ENCODE results near the gene GABRB2.

Gene GABRB2

DNA sequence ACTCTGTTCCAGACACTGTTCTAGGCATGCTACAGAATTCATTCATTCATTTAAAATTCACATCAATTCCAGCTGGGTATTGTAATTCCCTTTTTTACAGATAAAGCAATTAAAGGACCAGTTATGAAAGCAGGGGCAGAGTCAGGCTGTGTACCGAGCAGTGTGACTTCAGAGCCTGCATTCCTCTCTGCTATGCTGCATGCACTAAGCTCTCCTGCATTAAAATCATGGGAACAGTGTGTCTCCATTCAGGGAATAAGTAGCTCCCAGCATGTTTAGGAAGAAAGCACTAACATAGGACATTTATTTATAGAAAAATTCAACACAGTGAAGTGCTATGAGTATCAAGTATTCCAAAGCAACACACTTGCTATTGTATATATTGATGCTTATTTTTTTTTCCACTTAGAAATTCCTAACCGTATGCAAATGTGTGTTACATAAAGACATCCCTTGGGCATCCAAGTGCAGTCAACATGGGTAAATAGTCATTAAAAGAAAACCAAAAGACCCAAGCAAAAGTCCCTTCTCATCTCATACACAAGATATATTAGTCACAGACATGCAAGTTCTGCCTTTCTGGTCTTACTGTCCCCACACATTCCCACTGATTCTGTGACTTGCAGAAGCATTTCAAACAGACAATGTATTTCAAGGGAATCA is 173.7 kb downstream of the GABRB2 start:
- no peaks in the 10 kb centered on the region for H3K36me3 ChIP-seq (ENCODE audit: control insufficient read depth in 2 of 2, insufficient read depth in 2 of 2, low read length in 2 of 2)
- no peaks in the 10 kb centered on the region for H3K9me3 ChIP-seq (ENCODE audit: control insufficient read depth in 2 of 2, low read length in 2 of 2)
- no peak overlapping the region for H3K27ac ChIP-seq (ENCODE audit: low read depth in 2 of 2, low read length in 2 of 2)

DNA sequence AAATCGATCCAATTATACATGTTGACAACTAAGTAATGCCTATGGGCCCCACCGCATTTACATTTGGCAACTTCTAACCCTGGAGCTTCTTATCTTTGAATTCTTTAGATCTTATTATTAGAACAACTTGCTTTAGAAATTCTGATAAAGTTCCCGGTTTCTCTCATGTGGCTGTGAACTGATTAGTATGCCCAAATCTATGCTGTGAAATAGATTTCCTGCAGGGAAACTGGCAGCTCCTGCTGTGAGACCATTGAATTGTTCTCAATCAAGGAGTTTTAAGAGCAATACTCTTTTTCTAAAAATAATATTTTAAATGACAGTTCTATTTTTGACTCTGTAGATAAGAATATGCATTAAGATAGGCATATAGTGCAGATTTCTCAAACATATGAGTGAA is 177.5 kb downstream of the GABRB2 start:
- H3K9ac ChIP-seq (ENCODE audit: low read depth in 1 of 2, low read length in 2 of 2): no peak overlapping the region
- no peak overlapping the region for H3K27ac ChIP-seq (ENCODE audit: low read depth in 2 of 2, low read length in 2 of 2)
- H3K27me3 ChIP-seq (ENCODE audit: control insufficient read depth in 2 of 2, insufficient read depth in 2 of 2, low read length in 2 of 2): no peaks in the 10 kb centered on the region
- no peaks in the 10 kb centered on the region for H3K36me3 ChIP-seq (ENCODE audit: control insufficient read depth in 2 of 2, insufficient read depth in 2 of 2, low read length in 2 of 2)
- H3K4me3 ChIP-seq (ENCODE audit: low read length in 2 of 2): no peak overlapping the region
- no peaks in the 10 kb centered on the region for H3K4me1 ChIP-seq (ENCODE audit: control insufficient read depth in 2 of 2, insufficient read depth in 2 of 2, low read length in 2 of 2)
- H3K9me3 ChIP-seq (ENCODE audit: control insufficient read depth in 2 of 2, low read length in 2 of 2): no peaks in the 10 kb centered on the region

More for the DNA sequence above, 173.7 kb downstream of the GABRB2 start:
- no peak overlapping the region for H3K4me3 ChIP-seq (ENCODE audit: low read length in 2 of 2)
- H3K9ac ChIP-seq (ENCODE audit: low read depth in 1 of 2, low read length in 2 of 2): no peak overlapping the region
- no peaks in the 10 kb centered on the region for H3K4me1 ChIP-seq (ENCODE audit: control insufficient read depth in 2 of 2, insufficient read depth in 2 of 2, low read length in 2 of 2)
- no peaks in the 10 kb centered on the region for H3K27me3 ChIP-seq (ENCODE audit: control insufficient read depth in 2 of 2, insufficient read depth in 2 of 2, low read length in 2 of 2)

DNA sequence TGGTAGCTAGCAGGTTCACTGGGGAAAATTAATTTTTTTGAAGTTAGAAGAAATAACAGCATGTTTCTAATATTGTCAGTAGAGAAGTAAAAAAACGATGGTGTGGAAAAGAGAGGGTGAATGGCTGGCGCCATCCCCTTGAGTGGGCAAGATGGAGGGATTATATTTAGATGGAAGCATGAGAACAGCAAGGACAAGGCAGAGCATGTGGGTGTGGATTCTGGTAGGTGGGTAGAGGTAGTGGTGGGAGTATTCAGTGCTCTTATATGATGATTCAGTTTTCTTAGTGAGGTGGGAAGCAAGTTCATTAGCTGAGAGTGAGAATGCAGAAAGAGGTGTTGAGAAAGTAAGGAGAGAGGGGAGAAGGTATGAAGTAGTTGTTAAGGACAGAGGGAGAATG is 188.1 kb downstream of the GABRB2 start:
- H3K4me3 ChIP-seq (ENCODE audit: low read length in 2 of 2): no peak overlapping the region
- H3K27ac ChIP-seq (ENCODE audit: low read depth in 2 of 2, low read length in 2 of 2): no peak overlapping the region
- H3K36me3 ChIP-seq (ENCODE audit: control insufficient read depth in 2 of 2, insufficient read depth in 2 of 2, low read length in 2 of 2): no peaks in the 10 kb centered on the region
- H3K4me1 ChIP-seq (ENCODE audit: control insufficient read depth in 2 of 2, insufficient read depth in 2 of 2, low read length in 2 of 2): no peaks in the 10 kb centered on the region
- no peaks in the 10 kb centered on the region for H3K9me3 ChIP-seq (ENCODE audit: control insufficient read depth in 2 of 2, low read length in 2 of 2)
- H3K9ac ChIP-seq (ENCODE audit: low read depth in 1 of 2, low read length in 2 of 2): no peak overlapping the region
- H3K27me3 ChIP-seq (ENCODE audit: control insufficient read depth in 2 of 2, insufficient read depth in 2 of 2, low read length in 2 of 2): no peaks in the 10 kb centered on the region

DNA sequence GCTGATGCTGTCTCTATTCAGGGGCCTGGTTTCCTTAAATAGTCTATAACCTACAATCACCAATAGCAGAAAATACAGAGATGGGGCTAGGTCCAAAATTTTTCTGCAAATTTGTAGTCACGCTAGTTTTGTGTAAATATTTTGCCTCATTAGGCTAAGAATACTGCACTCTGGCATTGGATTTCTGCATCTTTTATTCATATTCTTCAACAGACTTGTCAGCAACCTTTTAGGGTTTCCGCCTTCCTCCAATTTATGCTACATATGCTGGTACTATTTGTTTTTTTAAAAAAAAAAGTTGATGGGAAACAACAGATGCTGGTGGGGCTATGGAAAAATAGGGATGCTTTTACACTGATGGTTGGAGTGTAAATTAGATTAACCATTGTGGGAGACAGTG is 202.3 kb downstream of the GABRB2 start:
- H3K9me3 ChIP-seq (ENCODE audit: control insufficient read depth in 2 of 2, low read length in 2 of 2): no peaks in the 10 kb centered on the region
- H3K9ac ChIP-seq (ENCODE audit: low read depth in 1 of 2, low read length in 2 of 2): no peak overlapping the region
- H3K36me3 ChIP-seq (ENCODE audit: control insufficient read depth in 2 of 2, insufficient read depth in 2 of 2, low read length in 2 of 2): no peaks in the 10 kb centered on the region
- H3K4me3 ChIP-seq (ENCODE audit: low read length in 2 of 2): no peak overlapping the region
- no peak overlapping the region for H3K27ac ChIP-seq (ENCODE audit: low read depth in 2 of 2, low read length in 2 of 2)
- no peaks in the 10 kb centered on the region for H3K27me3 ChIP-seq (ENCODE audit: control insufficient read depth in 2 of 2, insufficient read depth in 2 of 2, low read length in 2 of 2)
- H3K4me1 ChIP-seq (ENCODE audit: control insufficient read depth in 2 of 2, insufficient read depth in 2 of 2, low read length in 2 of 2): no peaks in the 10 kb centered on the region

DNA sequence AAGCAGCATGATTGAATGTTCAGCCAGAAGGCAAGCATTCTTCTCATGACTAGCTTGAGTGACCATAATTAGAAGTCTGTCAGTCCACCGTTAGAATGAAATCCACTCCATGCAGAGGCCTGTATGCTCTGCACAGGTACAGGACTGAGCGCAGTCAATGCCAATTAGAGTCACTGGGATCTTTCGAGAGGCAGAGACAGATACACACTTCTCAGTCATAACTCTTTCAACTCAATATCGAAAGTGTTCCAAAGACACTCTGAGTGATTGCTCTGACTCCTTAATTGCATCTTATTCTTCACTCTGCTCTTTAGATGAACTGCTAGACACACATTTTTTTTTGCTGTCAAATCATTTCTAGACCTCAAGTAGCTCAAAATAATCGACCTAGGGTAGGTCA is 203.6 kb downstream of the GABRB2 start:
- no peak overlapping the region for H3K4me3 ChIP-seq (ENCODE audit: low read length in 2 of 2)
- no peaks in the 10 kb centered on the region for H3K9me3 ChIP-seq (ENCODE audit: control insufficient read depth in 2 of 2, low read length in 2 of 2)
- H3K36me3 ChIP-seq (ENCODE audit: control insufficient read depth in 2 of 2, insufficient read depth in 2 of 2, low read length in 2 of 2): no peaks in the 10 kb centered on the region
- H3K27me3 ChIP-seq (ENCODE audit: control insufficient read depth in 2 of 2, insufficient read depth in 2 of 2, low read length in 2 of 2): no peaks in the 10 kb centered on the region
- H3K4me1 ChIP-seq (ENCODE audit: control insufficient read depth in 2 of 2, insufficient read depth in 2 of 2, low read length in 2 of 2): no peaks in the 10 kb centered on the region
- no peak overlapping the region for H3K27ac ChIP-seq (ENCODE audit: low read depth in 2 of 2, low read length in 2 of 2)
- H3K9ac ChIP-seq (ENCODE audit: low read depth in 1 of 2, low read length in 2 of 2): no peak overlapping the region

DNA sequence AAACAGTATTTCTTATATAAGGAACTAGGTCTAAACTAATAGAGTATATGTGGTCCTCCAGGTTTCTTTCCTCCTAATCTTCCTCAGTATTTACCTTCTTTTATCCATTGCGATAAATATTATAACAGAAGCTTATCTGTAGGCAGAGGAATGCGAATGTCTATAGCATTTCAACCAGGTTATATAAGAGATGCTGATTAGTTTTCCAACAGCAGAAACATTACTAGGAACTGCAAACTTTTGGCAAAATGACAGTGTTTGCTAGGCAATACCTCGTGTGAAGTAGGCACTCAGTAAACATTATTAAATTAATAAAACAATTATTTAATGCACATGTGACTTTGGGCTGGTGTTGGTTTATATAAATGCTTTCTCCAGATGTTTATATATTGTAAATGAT is 206.5 kb downstream of the GABRB2 start:
- H3K9ac ChIP-seq (ENCODE audit: low read depth in 1 of 2, low read length in 2 of 2): no peak overlapping the region
- H3K27me3 ChIP-seq (ENCODE audit: control insufficient read depth in 2 of 2, insufficient read depth in 2 of 2, low read length in 2 of 2): no peaks in the 10 kb centered on the region
- H3K4me1 ChIP-seq (ENCODE audit: control insufficient read depth in 2 of 2, insufficient read depth in 2 of 2, low read length in 2 of 2): no peaks in the 10 kb centered on the region
- no peaks in the 10 kb centered on the region for H3K9me3 ChIP-seq (ENCODE audit: control insufficient read depth in 2 of 2, low read length in 2 of 2)
- no peak overlapping the region for H3K4me3 ChIP-seq (ENCODE audit: low read length in 2 of 2)
- no peak overlapping the region for H3K27ac ChIP-seq (ENCODE audit: low read depth in 2 of 2, low read length in 2 of 2)
- no peaks in the 10 kb centered on the region for H3K36me3 ChIP-seq (ENCODE audit: control insufficient read depth in 2 of 2, insufficient read depth in 2 of 2, low read length in 2 of 2)

DNA sequence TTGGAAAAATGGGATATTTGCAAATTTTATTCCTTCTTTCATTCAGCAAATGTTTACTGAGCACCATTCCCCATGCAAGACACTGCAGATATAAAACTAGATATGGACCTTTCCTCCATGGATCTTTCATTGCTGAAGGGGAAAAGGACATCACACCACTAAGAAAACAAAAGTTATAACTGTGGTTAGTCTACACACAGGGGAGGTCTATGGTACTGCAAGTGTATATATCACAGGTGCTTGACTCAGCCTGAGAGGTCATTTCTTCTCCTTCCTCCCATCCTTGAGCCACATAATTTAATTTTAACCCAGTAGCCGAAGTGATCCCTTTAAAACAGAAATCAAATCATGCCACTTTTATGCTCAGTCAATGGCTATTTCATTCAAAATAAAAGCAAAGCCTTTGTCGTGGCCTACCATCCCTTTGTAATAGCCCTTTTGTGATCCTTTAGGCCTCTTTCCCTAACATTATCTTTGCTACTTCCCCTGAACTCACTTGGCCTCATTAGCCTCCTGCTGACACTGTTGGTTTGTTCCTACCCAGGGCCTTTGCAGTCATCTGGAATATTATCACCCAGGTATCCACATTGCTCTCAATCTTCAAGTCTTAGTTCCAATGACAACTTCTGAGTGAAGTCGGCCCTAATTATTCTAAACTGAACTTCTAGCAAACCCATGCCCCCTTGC is 213.2 kb downstream of the GABRB2 start:
- Histone ChIP-seq H3K4me1 (ENCODE audit: control insufficient read depth in 2 of 2, insufficient read depth in 2 of 2, low read length in 2 of 2) (no peaks in the 10 kb centered on the region), H3K27me3 (ENCODE audit: control insufficient read depth in 2 of 2, insufficient read depth in 2 of 2, low read length in 2 of 2) (no peaks in the 10 kb centered on the region), H3K9ac (ENCODE audit: low read depth in 1 of 2, low read length in 2 of 2) (no peak overlapping the region), H3K4me3 (ENCODE audit: low read length in 2 of 2) (no peak overlapping the region), H3K36me3 (ENCODE audit: control insufficient read depth in 2 of 2, insufficient read depth in 2 of 2, low read length in 2 of 2) (no peaks in the 10 kb centered on the region), H3K27ac (ENCODE audit: low read depth in 2 of 2, low read length in 2 of 2) (no peak overlapping the region), H3K9me3 (ENCODE audit: control insufficient read depth in 2 of 2, low read length in 2 of 2) (no peaks in the 10 kb centered on the region)

DNA sequence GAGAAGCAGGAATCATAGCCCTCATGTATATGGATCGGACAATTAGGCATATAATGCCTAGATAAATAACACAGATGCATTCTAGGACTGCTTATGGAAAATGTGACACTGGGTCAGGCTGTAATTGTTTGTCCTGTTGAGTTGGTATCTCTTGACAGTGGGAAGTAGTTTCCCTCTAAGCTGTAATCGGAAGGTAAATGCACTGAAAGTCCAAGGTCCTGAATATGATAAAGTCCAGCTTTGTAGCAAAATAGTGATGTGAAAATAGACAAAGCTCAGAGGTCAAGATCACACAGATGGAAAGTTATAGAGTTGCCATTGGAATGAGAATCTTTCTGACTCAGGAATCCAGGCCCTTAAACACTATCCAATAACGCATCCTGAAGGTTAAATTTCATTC is 214.2 kb downstream of the GABRB2 start:
- Histone ChIP-seq H3K9me3 (ENCODE audit: control insufficient read depth in 2 of 2, low read length in 2 of 2) (no peaks in the 10 kb centered on the region), H3K27me3 (ENCODE audit: control insufficient read depth in 2 of 2, insufficient read depth in 2 of 2, low read length in 2 of 2) (no peaks in the 10 kb centered on the region), H3K27ac (ENCODE audit: low read depth in 2 of 2, low read length in 2 of 2) (no peak overlapping the region), H3K4me3 (ENCODE audit: low read length in 2 of 2) (no peak overlapping the region), H3K9ac (ENCODE audit: low read depth in 1 of 2, low read length in 2 of 2) (no peak overlapping the region), H3K4me1 (ENCODE audit: control insufficient read depth in 2 of 2, insufficient read depth in 2 of 2, low read length in 2 of 2) (no peaks in the 10 kb centered on the region), H3K36me3 (ENCODE audit: control insufficient read depth in 2 of 2, insufficient read depth in 2 of 2, low read length in 2 of 2) (no peaks in the 10 kb centered on the region)

DNA sequence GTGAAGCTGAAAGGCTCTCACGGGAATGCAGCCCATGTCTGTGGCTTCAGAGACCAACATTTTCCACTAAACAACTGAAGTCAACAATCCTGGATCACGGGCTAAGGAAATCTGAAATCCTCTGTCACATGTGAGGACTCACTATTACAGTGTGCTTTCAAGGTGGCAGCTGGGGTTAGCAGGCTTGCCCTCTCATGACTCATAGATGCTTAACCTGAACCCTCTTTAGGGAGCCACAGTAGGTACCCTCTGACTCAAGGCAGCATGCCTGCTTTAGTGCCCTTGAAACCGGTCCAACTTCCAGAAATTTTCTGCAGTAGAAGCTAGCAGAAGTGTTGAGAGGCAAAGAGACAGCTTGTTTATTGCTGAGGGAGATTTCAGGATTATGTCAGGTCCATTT is 232.5 kb downstream of the GABRB2 start:
- H3K9ac ChIP-seq (ENCODE audit: low read depth in 1 of 2, low read length in 2 of 2): no peak overlapping the region

DNA sequence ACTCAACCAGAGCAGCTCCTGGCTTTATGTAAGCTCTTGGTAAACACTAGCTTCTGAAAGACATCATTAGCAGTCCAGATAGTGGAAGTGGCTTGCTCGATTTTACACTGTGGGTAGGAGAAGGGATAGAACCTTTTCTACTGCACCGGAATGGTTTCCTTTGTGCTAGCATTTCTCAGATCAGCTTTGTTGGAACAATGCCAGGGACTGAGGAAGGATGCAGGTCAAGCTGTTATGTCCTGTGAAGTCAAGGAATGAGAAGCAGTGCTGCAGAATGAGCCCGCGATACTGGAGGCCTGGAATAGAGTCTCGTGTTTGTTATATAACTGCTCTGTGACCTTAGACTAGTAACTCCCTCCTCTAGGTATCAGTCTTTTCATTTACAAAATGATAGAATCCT is 233.6 kb downstream of the GABRB2 start:
- Histone ChIP-seq H3K4me1 (ENCODE audit: control insufficient read depth in 2 of 2, insufficient read depth in 2 of 2, low read length in 2 of 2) (no peaks in the 10 kb centered on the region), H3K27me3 (ENCODE audit: control insufficient read depth in 2 of 2, insufficient read depth in 2 of 2, low read length in 2 of 2) (no peaks in the 10 kb centered on the region), H3K9me3 (ENCODE audit: control insufficient read depth in 2 of 2, low read length in 2 of 2) (no peaks in the 10 kb centered on the region), H3K27ac (ENCODE audit: low read depth in 2 of 2, low read length in 2 of 2) (no peak overlapping the region), H3K36me3 (ENCODE audit: control insufficient read depth in 2 of 2, insufficient read depth in 2 of 2, low read length in 2 of 2) (no peaks in the 10 kb centered on the region), H3K4me3 (ENCODE audit: low read length in 2 of 2) (no peak overlapping the region), H3K9ac (ENCODE audit: low read depth in 1 of 2, low read length in 2 of 2) (no peak overlapping the region)

More for the DNA sequence above, 232.5 kb downstream of the GABRB2 start:
- Histone ChIP-seq H3K4me1 (ENCODE audit: control insufficient read depth in 2 of 2, insufficient read depth in 2 of 2, low read length in 2 of 2) (no peaks in the 10 kb centered on the region), H3K36me3 (ENCODE audit: control insufficient read depth in 2 of 2, insufficient read depth in 2 of 2, low read length in 2 of 2) (no peaks in the 10 kb centered on the region), H3K4me3 (ENCODE audit: low read length in 2 of 2) (no peak overlapping the region), H3K27ac (ENCODE audit: low read depth in 2 of 2, low read length in 2 of 2) (no peak overlapping the region), H3K9me3 (ENCODE audit: control insufficient read depth in 2 of 2, low read length in 2 of 2) (no peaks in the 10 kb centered on the region), H3K27me3 (ENCODE audit: control insufficient read depth in 2 of 2, insufficient read depth in 2 of 2, low read length in 2 of 2) (no peaks in the 10 kb centered on the region)
